Stimulated activated CD4-positive, alpha-beta T cell treated with anti-CD3 and anti-CD28 coated beads, Interleukin-1b, Interleukin-23, amount 100 ng/mL, for 48 hours (primary cell): Measurements from ENCODE around the gene CLCN3.
A peak's percentile ranks its signal among the peaks of the same experiment; 100 is the strongest.
"Not testable (repeated sequence)": the region's sequence is repeated elsewhere in the genome, so short reads cannot be mapped to it uniquely, and the experiment has no call there.

Source experiments
- DNase-seq: peaks from one replicate; pipeline ENCODE4 v3.0.0-alpha.2; 2020

Gene CLCN3

GRCh38 chr4:169619958-169620879 lies at the start of gene CLCN3:
TSS of gene CLCN3 (plus strand) at chr4:169620578. CDS start at chr4:169635929, 15,351 bp downstream.
- DNase-seq = peak; percentile 90

DNA sequence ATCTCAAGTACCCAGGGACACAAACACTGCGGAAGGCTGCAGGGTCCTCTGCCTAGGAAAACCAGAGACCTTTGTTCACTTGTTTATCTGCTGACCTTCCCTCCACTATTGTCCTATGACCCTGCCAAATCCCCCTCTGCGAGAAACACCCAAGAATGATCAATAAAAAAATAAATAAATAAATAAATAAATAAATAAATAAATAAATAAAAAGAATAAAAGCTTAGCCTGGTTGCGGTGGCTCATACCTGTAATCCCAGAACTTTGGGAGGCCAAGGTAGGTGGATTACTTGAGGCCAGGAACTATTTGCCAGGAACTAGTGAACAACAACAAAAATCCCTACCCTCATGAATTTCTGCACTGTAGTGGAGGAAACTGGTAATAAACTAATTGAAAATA lies 49.4 kb upstream of the CLCN3 start:
- not testable (repeated sequence) for DNase-seq

DNA sequence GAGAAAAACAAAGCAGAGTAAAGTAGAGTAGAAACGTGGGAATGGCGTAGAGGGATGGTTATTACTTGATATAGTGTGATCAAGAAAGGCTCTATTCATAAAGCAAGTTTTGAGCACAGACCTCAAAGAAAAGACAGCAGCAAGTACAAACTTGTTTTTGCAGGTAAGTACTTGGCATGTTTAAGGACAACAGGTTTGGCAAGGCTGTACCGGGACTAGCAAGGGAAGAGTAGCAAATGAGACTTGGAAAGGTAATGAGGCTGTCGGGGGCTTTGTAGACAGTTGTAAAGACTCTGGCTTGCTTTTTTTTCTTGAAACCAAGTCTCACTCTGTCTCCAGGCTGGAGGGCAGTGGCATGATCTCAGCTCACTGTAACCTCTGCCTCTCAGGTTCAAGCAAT lies 48.9 kb upstream of the CLCN3 start:
- no peak for DNase-seq

DNA sequence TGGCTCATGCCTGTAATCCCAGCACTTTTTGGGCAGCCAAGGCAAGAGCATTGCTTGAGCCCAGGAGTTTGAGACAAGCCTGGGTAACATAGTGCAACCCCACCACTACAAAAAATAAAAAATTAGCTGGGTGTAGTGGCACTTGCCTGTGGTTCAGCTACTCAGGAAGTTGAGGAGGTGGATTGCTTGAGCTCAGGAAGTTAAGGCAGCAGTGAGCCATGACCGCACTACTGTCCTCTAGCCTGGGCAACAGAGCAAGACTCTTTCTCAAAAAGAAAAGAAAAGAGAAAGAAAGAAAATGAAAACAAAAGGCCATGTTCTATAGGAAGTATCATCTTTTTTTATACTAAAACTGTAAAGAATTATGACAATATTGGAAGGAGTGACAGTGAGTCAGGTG lies 46.5 kb upstream of the CLCN3 start:
- DNase-seq = no peak

GRCh38 chr4:169582203-169582602 lies 38.2 kb upstream of the CLCN3 start:
- DNase-seq = no peak

- DNase-seq = no peak
These were observed 37.7 kb upstream of the CLCN3 start for GRCh38 chr4:169582706-169583105.

DNA sequence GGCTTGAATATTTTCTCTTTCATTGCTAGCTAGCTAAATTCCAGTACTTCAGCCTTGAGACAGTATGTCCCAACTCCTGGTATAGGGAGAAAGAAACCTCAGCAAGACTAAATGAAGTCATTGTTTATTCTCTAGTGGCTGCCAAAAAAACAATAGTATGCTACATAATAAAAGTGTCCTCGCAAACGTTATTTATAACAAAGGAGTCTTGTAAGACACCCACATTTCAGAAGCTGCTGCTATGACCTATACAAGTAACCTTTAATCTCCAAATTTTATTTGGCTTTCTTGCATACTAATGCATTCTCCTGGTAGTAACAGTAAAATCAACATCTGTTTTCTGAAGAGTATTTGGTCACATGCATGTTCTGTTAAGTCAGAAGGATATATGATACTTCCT lies 36.8 kb upstream of the CLCN3 start:
- no peak for DNase-seq

- DNase-seq = no peak
These were observed 27.3 kb upstream of the CLCN3 start for GRCh38 chr4:169593050-169593560.

DNA sequence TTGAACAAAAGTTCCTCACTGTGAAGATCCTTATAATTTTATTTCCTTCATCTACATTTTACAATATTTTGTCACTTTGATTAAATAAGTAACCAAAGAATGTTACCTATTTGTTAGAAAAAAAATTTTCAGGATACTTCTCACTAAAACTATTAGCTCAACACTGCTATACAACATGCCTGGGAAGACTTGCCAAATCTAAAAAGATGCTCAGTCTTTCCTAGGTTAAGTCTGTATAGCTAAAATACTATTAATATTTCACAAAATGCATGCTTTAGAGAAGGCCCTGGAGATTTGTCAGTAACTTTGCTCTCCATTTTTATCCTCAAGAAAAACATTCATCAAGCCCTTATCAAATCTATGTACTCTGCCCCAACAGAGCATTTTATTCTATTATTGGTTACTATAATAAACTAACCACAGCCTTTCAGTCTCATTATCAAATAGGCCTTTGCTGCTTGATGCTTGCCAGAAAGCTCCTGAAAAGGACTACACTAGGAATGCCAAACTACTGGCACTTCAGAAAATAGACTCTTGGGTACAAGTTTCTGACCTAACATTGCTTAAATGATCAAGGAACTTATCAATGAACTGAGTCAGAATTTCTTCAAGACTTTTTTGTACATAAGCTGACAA lies 25.7 kb upstream of the CLCN3 start:
- DNase-seq = no peak

DNA sequence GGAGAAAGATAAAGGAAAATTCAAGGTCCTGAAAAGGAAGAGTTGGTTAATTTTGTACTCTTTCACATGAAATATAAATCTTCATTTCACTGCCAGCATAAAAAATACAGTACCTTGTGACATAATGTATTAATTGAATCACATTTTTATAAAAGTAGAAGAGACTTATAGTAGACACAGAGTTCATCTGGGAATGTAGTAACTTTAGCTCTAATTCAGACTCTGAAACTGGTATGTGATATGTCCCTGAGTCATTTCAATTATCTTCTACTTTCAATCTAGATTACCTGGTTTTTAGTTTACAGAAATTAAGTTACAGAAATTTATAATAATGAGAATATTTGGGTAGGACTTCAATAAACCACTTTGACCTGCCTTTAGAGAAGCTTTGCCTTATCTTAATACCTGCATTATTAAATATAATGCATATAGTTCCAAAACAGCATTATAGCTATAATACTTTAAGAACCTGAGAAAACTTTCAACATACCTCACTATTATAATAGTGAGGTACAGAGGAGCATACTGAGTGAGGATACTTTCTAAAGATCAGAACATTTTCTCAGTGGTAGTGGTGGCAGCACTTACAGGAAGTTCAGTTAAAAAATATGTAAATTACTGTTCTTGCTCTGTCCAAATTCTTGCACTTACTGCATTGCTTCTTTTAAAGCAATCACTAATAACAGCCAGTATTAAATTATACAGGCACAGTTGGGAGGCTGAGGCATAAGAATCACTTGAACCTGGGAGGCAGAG lies 19.2 kb upstream of the CLCN3 start:
- no peak for DNase-seq

GRCh38 chr4:169603312-169603711 lies 17.1 kb upstream of the CLCN3 start:
- DNase-seq = no peak

DNA sequence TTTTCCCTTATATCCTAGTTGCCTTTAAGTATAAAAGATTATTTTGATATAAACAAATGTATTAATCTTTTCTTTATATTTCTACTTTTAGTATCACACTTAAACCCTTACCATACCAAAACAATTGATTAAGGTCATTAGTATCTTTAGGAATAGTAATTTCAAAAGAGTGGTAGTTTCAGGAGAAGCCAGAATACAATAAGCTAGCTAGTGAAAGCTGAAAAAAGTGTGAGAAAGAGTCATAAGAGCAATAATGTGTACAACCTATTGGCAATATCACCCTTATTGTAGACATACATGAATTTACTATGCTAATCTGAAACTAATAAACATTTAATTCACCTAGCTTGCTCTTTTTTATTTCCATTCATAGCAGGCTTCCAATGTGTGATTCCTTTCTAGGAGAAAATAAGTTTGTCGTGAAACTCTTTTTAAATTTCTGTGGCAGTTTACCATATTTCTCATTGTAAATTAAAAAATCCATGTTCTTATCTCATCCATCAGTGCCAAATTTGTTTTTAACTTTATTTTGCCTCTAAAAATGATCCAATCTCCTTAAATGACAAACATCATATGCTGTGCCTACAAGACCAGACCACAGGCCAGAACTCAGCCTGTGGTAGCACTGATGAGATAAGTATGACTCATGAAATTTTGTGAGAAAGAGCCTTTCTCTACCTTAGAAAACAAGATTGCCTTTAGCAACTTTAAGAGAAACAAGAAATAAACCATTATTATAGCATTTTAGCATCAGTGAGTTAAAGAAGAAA lies 16.1 kb upstream of the CLCN3 start:
- DNase-seq = peak; percentile 19

DNA sequence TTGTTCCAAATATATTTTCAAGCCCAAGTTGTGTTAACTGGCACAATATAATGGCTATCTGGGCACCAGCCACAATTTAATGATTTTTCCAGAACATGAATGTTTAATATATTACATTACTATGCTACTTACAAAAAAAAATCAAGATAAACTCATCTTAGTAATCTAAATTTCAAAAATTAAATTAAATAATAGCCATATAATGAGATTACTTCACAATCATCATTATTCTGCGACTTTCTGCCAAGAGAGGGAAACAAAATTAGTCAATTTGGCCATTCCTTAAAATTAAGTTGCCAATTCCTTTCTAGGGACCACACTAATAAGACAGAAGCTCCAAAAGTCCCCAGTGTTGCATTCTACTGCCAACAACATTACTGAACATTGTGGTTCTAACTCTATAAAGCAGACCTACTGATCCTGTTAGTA lies 15.5 kb upstream of the CLCN3 start:
- DNase-seq = no peak

DNA sequence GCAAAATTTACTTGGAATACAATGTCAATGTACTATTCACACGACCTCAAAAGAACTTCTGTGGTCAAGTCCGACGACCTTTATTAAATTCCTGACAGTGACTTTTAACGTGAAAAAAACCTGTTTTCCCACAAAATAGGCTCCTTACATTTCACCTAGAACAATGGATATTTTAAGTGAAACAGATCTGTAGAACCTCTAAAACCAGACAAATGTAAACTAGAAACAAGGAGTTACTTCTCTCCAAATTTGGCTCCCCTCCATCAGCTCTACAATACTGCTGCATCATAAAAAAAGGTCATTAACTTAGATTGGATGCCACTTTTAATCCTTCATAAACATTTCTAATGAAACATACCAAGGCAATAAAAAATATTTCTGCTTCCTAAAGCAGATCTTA lies 9.2 kb upstream of the CLCN3 start:
- no peak for DNase-seq

DNA sequence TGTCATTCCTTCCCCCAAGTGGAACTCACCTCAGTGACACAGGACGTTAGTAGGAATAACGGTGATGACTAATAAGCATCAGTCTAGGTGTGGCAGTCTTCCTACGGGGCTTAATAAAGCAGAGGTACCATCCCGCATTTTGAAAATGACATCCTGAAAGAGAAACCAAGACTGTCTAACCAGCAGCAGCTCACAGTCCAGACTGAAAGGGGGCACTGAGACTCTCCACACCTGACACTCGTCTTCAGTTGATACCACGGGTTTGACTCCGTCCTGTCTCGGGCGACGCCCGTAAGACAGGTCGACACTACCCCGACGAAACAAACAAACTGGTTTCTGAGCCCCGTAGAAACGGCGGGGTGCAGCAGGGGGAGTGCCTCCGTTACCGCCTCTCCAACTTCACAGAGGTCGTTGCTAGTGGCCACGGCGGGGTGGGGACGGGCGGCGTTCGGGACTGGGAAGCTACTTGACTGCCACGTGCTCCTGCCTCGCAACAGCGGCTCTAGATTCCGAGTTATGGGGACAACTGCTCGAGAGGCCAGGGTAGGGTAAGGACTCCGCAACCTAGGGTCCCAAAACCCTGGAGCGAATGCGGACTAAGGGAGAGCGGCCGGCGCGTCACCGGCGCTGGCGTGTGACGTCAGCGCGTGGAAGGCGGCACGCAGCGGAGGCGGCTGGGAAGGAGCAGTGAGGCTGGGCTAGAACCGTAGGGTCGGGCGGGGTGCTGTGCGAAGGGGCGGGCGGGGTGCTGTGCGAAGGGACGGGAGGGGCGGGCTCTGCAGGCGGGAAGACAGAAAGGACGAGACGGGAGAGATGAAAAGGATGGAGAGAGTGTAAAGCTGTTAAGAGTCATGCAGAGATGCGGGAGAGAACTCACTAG lies 8.1 kb upstream of the CLCN3 start, which contains the start of gene NEK1:
NEK1 (minus strand) TSS at position 593 of the 880 bp plus-strand sequence. CDS start 9,953 bp downstream, outside the sequence.
- peak; percentile 88 for DNase-seq

GRCh38 chr4:169612871-169613859 lies 7.2 kb upstream of the CLCN3 start:
- peak; percentile 60 for DNase-seq

GRCh38 chr4:169615467-169616106 lies 4.8 kb upstream of the CLCN3 start:
- peak; percentile 51 for DNase-seq

GRCh38 chr4:169616846-169617245 lies 3.5 kb upstream of the CLCN3 start:
- no peak for DNase-seq

- DNase-seq = no peak
These were observed 3.1 kb upstream of the CLCN3 start for GRCh38 chr4:169617306-169617705.
